ENCODE results near the gene CNOT1.

The CNOT1 gene

DNA sequence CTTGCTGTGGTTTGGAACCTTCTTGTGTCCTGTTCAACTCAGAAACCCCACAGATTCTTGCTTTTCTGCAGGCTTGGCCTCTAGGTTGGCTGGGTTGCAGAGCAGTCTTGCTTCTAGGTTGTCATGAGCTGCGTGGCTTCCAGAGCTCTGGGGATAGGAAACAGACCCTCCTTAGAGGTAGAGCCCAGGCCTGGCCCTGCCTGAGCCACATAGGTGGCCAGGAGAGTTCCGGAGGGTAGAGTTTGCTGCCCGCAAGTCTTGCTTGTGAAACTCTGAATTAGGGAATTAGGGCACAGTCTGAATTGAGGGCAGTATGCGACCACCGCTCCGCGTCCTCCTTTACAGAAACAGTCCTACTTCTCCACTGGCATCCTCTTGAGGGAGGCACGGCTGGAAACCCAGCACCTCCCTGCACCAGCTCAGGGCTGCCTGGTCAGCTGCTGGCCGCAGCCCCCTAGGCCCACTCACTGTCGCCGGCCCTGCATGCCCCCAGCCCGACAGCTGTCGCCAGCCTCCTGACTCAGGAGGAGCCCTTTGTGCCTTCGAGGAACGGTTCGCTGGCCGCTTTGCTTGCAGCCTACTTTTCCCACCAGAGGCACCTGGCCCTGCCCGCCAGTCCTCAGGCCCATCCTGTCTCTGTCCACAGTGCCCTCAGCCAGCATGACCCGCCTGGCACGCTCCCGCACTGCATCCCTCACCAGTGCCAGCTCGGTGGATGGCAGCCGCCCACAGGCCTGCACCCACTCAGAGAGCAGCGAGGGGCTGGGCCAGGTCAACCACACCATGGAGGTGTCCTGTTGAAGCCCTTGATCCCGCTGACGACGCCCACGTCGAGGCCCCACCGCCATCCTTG is 118.6 kb downstream of the CNOT1 start:
- ChIA-PET CTCF (interaction anchor here (0.6 to 2.5 kb wide), 16 partner anchors 9 to 260 kb away, joined by 3 to 12 read pairs (median 4); partner anchors contain the start of gene NDRG4), POLR2A (interaction anchor here (0.6 kb wide), 1 partner anchor 111 kb away, joined by 5 read pairs; no protein-coding TSS in a partner anchor)
- TF ChIP-seq TCF7L2 (IDR thresholded peaks at IDR 0.05; ENCODE audit: borderline replicate concordance, low read depth, low read length) (no peak), ZNF600 (tag by site-specific recombination; IDR thresholded peaks at IDR 0.05) (0 out of 2 replicates have a peak, but pooled peaks have one; percentile 25), ZNF133 (tag by site-specific recombination; IDR thresholded peaks at IDR 0.05) (no peak), ZNF398 (tag by site-specific recombination; IDR thresholded peaks at IDR 0.05) (no peak), ZNF302 (tag by site-specific recombination; IDR thresholded peaks at IDR 0.05; ENCODE audit: low read depth) (no peak), EGR2 (tag by site-specific recombination; IDR thresholded peaks at IDR 0.05; ENCODE audit: low read depth) (0 out of 2 replicates have a peak, but pooled peaks have one; percentile 10), ZFHX2 (tag by site-specific recombination; conservative IDR thresholded peaks at IDR 0.05) (peak; percentile 44)
- Histone ChIP-seq H3K27ac (ENCODE audit: extremely low read depth, low read depth, low read length) (no peak overlapping the region), H3K4me3 (ENCODE audit: low read depth, low read length) (no peak overlapping the region), H3K4me1 (ENCODE audit: control insufficient read depth, insufficient read depth, low read length) (no peaks in the 10 kb centered on the region), H3K9me3 (ENCODE audit: control insufficient read depth, insufficient read depth, low read depth, low read length) (no peaks in the 10 kb centered on the region), H3K36me3 (ENCODE audit: control insufficient read depth in 2 of 2, insufficient read depth in 1 of 2, low read length in 2 of 2) (peaks cover 0 to 9% of the 10 kb centered on the region in 2 experiments; a peak in 1 of 3 replicates)

- Histone ChIP-seq H3K36me3 (ENCODE audit: control insufficient read depth in 2 of 2, insufficient read depth in 1 of 2, low read length in 2 of 2) (peaks cover 0 to 9% of the 10 kb centered on the region in 2 experiments; a peak in 1 of 3 replicates), H3K4me1 (ENCODE audit: control insufficient read depth, insufficient read depth, low read length) (no peaks in the 10 kb centered on the region), H3K9me3 (ENCODE audit: control insufficient read depth, insufficient read depth, low read depth, low read length) (no peaks in the 10 kb centered on the region), H3K4me3 (ENCODE audit: low read depth, low read length) (no peak overlapping the region), H3K27ac (ENCODE audit: extremely low read depth, low read depth, low read length) (no peak overlapping the region)
- POLR2A ChIA-PET = interaction anchor here (0.7 kb wide), 1 partner anchor 152 kb away, joined by 3 read pairs; no protein-coding TSS in a partner anchor
- CTCF ChIA-PET = interaction anchor here (0.6 to 2.5 kb wide), 3 partner anchors 23 to 151 kb away, joined by 3 to 9 read pairs (median 3); no protein-coding TSS in a partner anchor
- TF ChIP-seq TCF7L2 (IDR thresholded peaks at IDR 0.05; ENCODE audit: borderline replicate concordance, low read depth, low read length) (no peak), ZIC2 (tag by site-specific recombination; IDR thresholded peaks at IDR 0.05) (peak; percentile 61)
Measured at GRCh38 chr16:58510097-58510775, 119.4 kb downstream of the CNOT1 start.

DNA sequence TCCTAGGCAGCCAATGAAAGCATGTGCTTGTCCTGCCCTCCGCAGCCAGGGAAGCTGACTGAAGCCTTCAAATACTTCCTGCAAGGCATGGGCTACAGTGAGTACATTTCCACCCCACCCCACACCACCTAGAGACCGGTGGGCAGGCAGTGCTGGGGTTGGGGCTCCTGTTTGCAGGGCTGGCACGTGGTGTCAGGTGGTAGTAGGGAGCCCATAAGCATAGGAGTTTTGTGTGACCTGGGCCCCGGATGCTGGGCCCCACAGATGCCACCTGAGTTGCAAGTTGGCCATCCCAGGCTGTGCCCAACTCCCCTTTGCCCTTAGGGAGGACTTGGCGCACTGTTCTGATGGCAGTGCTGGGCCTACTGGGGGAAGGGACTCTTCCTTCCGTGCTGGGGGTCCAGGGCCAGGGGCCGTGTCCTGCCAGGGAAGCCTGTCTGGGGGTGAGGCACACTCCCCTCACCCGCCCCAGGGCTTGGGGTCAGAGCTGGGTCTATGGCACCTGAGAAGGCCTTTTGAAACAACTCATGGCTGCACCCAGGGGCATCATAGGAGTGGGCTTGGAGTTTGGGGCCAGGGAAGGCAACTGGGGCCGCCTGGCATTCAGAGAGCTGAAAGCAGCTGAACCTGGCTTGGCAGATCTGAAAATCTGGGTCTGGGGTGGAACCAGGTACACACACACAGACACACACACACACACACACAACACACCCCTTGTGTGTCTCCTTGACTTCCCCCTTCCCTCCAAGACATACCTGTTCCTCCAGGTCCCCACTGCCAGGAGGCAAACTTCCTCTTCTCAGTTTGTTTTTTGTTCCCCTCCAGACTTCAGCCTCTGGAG is 120.2 kb downstream of the CNOT1 start:
- Histone ChIP-seq H3K36me3 (ENCODE audit: control insufficient read depth in 2 of 2, insufficient read depth in 1 of 2, low read length in 2 of 2) (peaks cover 0 to 9% of the 10 kb centered on the region in 2 experiments; a peak in 1 of 3 replicates), H3K4me3 (ENCODE audit: low read depth, low read length) (no peak overlapping the region), H3K9me3 (ENCODE audit: control insufficient read depth, insufficient read depth, low read depth, low read length) (no peaks in the 10 kb centered on the region), H3K4me1 (ENCODE audit: control insufficient read depth, insufficient read depth, low read length) (no peaks in the 10 kb centered on the region), H3K27ac (ENCODE audit: extremely low read depth, low read depth, low read length) (no peak overlapping the region)
- POLR2A ChIA-PET = interaction anchor here (0.7 kb wide), 1 partner anchor 152 kb away, joined by 3 read pairs; no protein-coding TSS in a partner anchor
- CTCF ChIA-PET = interaction anchor here (0.6 to 1.0 kb wide), 4 partner anchors 22 to 787 kb away, joined by 3 to 5 read pairs (median 3); no protein-coding TSS in a partner anchor
- TF ChIP-seq ZNF214 (tag by site-specific recombination; IDR thresholded peaks at IDR 0.05; ENCODE audit: borderline replicate concordance) = no peak
- no peak for TF ChIP-seq ZBTB17 (tag by site-specific recombination; IDR thresholded peaks at IDR 0.05)
- TF ChIP-seq ZNF585B (tag by site-specific recombination; IDR thresholded peaks at IDR 0.05) = no peak
- no peak for TF ChIP-seq ZNF843 (tag by site-specific recombination; IDR thresholded peaks at IDR 0.05)
- TF ChIP-seq ZFP41 (tag by site-specific recombination; IDR thresholded peaks at IDR 0.05; ENCODE audit: borderline replicate concordance) = no peak
- TF ChIP-seq, protein P1, sequence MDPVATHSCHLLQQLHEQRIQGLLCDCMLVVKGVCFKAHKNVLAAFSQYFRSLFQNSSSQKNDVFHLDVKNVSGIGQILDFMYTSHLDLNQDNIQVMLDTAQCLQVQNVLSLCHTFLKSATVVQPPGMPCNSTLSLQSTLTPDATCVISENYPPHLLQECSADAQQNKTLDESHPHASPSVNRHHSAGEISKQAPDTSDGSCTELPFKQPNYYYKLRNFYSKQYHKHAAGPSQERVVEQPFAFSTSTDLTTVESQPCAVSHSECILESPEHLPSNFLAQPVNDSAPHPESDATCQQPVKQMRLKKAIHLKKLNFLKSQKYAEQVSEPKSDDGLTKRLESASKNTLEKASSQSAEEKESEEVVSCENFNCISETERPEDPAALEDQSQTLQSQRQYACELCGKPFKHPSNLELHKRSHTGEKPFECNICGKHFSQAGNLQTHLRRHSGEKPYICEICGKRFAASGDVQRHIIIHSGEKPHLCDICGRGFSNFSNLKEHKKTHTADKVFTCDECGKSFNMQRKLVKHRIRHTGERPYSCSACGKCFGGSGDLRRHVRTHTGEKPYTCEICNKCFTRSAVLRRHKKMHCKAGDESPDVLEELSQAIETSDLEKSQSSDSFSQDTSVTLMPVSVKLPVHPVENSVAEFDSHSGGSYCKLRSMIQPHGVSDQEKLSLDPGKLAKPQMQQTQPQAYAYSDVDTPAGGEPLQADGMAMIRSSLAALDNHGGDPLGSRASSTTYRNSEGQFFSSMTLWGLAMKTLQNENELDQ (tag by site-specific recombination; IDR thresholded peaks at IDR 0.05; ENCODE audit: low read depth) = no peak
- no peak for TF ChIP-seq ZNF211 (tag by site-specific recombination; IDR thresholded peaks at IDR 0.05; ENCODE audit: low read depth)
